Measurements from ENCODE around the gene HOXA9.

DNA sequence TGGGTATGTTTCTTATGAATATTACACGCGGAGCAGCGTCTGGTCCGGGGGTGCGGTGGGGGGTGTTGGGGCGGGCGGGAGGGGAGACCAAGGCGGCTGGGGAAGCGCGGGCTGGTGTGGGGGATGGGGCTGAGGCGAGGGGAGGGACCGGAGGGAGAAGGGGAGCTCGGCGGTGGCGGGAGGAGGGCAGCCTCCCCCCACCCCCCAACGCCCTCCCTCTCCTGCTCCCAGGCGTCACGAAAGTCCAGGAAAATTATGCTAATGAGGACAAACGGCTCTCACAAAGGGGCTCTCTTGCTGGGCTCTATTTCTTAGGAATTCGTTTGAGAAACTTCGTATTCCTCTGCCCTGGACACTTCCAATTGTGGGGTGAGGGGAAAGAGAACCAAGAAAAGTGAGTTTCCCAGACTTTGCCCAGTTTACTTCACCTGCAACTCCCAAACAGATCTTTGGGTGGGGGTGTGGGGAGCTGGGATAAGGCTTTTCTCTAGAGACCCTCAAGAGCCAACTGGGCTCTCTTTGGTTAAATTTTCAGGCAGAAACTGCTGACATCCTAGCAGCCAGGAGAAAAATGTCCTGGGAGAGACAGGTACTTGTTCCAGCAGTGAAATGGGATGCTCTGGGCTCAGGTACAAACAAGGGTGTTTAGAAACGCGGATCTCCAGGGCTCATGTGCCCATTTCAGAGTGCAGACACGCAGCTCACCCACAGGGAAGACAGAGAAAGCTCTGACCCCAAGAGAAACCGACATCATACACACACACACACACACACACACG, 51.2 kb downstream of the HOXA9 start:
- TF ChIP-seq, protein P1, sequence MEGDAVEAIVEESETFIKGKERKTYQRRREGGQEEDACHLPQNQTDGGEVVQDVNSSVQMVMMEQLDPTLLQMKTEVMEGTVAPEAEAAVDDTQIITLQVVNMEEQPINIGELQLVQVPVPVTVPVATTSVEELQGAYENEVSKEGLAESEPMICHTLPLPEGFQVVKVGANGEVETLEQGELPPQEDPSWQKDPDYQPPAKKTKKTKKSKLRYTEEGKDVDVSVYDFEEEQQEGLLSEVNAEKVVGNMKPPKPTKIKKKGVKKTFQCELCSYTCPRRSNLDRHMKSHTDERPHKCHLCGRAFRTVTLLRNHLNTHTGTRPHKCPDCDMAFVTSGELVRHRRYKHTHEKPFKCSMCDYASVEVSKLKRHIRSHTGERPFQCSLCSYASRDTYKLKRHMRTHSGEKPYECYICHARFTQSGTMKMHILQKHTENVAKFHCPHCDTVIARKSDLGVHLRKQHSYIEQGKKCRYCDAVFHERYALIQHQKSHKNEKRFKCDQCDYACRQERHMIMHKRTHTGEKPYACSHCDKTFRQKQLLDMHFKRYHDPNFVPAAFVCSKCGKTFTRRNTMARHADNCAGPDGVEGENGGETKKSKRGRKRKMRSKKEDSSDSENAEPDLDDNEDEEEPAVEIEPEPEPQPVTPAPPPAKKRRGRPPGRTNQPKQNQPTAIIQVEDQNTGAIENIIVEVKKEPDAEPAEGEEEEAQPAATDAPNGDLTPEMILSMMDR (IDR thresholded peaks at IDR 0.05; ENCODE audit: low read depth, low read length, missing input control) = no peak
- TF ChIP-seq RAD21 (IDR thresholded peaks at IDR 0.05) (no peak), TAF1 (conservative IDR thresholded peaks at IDR 0.05) (no peak), SP1 (IDR thresholded peaks at IDR 0.05) (no peak), JUND (IDR thresholded peaks at IDR 0.05) (no peak), FOXA1 (IDR thresholded peaks at IDR 0.05) (no peak), GABPA (IDR thresholded peaks at IDR 0.05 in 1 of 2, conservative IDR thresholded peaks at IDR 0.05 in 1 of 2) (no peak), EGR1 (IDR thresholded peaks at IDR 0.05; ENCODE audit: low read depth in 2 of 2) (no peak), RXRA (IDR thresholded peaks at IDR 0.05) (no peak), HNF4A (conservative IDR thresholded peaks at IDR 0.05) (no peak)
- TF ChIP-seq, protein P2, sequence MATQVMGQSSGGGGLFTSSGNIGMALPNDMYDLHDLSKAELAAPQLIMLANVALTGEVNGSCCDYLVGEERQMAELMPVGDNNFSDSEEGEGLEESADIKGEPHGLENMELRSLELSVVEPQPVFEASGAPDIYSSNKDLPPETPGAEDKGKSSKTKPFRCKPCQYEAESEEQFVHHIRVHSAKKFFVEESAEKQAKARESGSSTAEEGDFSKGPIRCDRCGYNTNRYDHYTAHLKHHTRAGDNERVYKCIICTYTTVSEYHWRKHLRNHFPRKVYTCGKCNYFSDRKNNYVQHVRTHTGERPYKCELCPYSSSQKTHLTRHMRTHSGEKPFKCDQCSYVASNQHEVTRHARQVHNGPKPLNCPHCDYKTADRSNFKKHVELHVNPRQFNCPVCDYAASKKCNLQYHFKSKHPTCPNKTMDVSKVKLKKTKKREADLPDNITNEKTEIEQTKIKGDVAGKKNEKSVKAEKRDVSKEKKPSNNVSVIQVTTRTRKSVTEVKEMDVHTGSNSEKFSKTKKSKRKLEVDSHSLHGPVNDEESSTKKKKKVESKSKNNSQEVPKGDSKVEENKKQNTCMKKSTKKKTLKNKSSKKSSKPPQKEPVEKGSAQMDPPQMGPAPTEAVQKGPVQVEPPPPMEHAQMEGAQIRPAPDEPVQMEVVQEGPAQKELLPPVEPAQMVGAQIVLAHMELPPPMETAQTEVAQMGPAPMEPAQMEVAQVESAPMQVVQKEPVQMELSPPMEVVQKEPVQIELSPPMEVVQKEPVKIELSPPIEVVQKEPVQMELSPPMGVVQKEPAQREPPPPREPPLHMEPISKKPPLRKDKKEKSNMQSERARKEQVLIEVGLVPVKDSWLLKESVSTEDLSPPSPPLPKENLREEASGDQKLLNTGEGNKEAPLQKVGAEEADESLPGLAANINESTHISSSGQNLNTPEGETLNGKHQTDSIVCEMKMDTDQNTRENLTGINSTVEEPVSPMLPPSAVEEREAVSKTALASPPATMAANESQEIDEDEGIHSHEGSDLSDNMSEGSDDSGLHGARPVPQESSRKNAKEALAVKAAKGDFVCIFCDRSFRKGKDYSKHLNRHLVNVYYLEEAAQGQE (IDR thresholded peaks at IDR 0.05) = no peak
- TF ChIP-seq, protein P3, sequence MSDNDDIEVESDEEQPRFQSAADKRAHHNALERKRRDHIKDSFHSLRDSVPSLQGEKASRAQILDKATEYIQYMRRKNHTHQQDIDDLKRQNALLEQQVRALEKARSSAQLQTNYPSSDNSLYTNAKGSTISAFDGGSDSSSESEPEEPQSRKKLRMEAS (IDR thresholded peaks at IDR 0.05) = no peak
